ENCODE results near the gene VPS26A.

DNA sequence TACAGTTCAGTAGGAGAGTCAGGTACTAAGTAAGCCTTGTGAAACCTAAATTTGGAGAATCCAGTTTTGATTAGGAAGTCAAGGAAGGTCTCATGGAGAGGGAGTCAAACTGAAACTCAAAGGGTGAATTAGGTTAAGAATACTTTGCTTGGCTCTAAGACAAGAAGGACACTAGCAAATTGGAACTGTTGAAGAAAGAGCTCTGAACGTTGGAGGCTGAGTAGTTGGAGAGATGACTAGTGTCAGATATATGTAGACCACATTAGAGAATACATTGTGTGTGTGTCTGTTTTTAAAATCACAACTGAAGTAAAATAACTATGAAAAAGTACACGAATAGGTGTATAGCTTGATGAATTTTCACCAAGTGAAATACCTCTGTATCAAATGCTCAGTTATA lies 6.3 kb downstream of the VPS26A start:
- TF ChIP-seq, protein P1, sequence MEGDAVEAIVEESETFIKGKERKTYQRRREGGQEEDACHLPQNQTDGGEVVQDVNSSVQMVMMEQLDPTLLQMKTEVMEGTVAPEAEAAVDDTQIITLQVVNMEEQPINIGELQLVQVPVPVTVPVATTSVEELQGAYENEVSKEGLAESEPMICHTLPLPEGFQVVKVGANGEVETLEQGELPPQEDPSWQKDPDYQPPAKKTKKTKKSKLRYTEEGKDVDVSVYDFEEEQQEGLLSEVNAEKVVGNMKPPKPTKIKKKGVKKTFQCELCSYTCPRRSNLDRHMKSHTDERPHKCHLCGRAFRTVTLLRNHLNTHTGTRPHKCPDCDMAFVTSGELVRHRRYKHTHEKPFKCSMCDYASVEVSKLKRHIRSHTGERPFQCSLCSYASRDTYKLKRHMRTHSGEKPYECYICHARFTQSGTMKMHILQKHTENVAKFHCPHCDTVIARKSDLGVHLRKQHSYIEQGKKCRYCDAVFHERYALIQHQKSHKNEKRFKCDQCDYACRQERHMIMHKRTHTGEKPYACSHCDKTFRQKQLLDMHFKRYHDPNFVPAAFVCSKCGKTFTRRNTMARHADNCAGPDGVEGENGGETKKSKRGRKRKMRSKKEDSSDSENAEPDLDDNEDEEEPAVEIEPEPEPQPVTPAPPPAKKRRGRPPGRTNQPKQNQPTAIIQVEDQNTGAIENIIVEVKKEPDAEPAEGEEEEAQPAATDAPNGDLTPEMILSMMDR (IDR thresholded peaks at IDR 0.05) = no peak
- no peak for TF ChIP-seq POLR2A (IDR thresholded peaks at IDR 0.05)

Data from adrenal gland (tissue), 5 donors.